Measurements from ENCODE around the gene CEP350. TPM values are rescaled to one million over a fixed set of nuclear protein-coding genes. Genes with fewer than 3 reads are reported as not detected.

The CEP350 gene
- total and polyA plus RNA-seq, 2 experiments from 2014 or later: 19.0 to 72.6 TPM

GRCh38 chr1:179990847-179991246 lies 36.2 kb downstream of the CEP350 start:
- H4K20me1 ChIP-seq (ENCODE audit: insufficient read depth, poor library complexity, severe bottlenecking): no peaks in the 10 kb centered on the region
- no peak overlapping the region for H2AFZ ChIP-seq
- H3K9me2 ChIP-seq (replicated peaks; ENCODE audit: insufficient read depth): no peaks in the 10 kb centered on the region
- WGBS (ENCODE audit: low lambda C conversion rate, missing lambda C conversion rate): 94% methylated on average over 3 of the region's 3 CpGs
- peaks cover 15% of the 10 kb centered on the region for H3K79me2 ChIP-seq
- no peaks in the 10 kb centered on the region for H3K27me3 ChIP-seq
- TF ChIP-seq CTCF (IDR thresholded peaks at IDR 0.05; ENCODE audit: poor library complexity) (no peak), EZH2phosphoT487 (IDR thresholded peaks at IDR 0.05; ENCODE audit: low read depth, severe bottlenecking, unreplicated experiment) (no peak), EZH2 (IDR thresholded peaks at IDR 0.05; ENCODE audit: borderline replicate concordance) (no peak)
- no peak overlapping the region for H3K4me2 ChIP-seq
- no peaks in the 10 kb centered on the region for H3K36me3 ChIP-seq (replicated peaks; ENCODE audit: insufficient read depth, low read depth)
- no peak for DNase-seq (ENCODE audit: low spot score)
- H3K9me3 ChIP-seq (ENCODE audit: low read depth): no peaks in the 10 kb centered on the region
- no peak overlapping the region for H3K27ac ChIP-seq
- H3K4me3 ChIP-seq: no peak overlapping the region
- H3K4me1 ChIP-seq (ENCODE audit: insufficient read depth): no peaks in the 10 kb centered on the region

GRCh38 chr1:179995576-179995975 lies 41.0 kb downstream of the CEP350 start:
- WGBS (ENCODE audit: low lambda C conversion rate, missing lambda C conversion rate): 97% methylated on average over 1 of the region's 1 CpG
- no peaks in the 10 kb centered on the region for H3K27me3 ChIP-seq
- H3K4me3 ChIP-seq: no peak overlapping the region
- no peaks in the 10 kb centered on the region for H3K9me2 ChIP-seq (replicated peaks; ENCODE audit: insufficient read depth)
- H3K79me2 ChIP-seq: peaks cover 2% of the 10 kb centered on the region
- H3K4me1 ChIP-seq (ENCODE audit: insufficient read depth): no peaks in the 10 kb centered on the region
- DNase-seq (ENCODE audit: low spot score): no peak
- H3K9me3 ChIP-seq (ENCODE audit: low read depth): no peaks in the 10 kb centered on the region
- H2AFZ ChIP-seq: no peak overlapping the region
- no peaks in the 10 kb centered on the region for H3K36me3 ChIP-seq (replicated peaks; ENCODE audit: insufficient read depth, low read depth)
- TF ChIP-seq EZH2phosphoT487 (IDR thresholded peaks at IDR 0.05; ENCODE audit: low read depth, severe bottlenecking, unreplicated experiment) (no peak), EZH2 (IDR thresholded peaks at IDR 0.05; ENCODE audit: borderline replicate concordance) (no peak), CTCF (IDR thresholded peaks at IDR 0.05; ENCODE audit: poor library complexity) (no peak)
- H4K20me1 ChIP-seq (ENCODE audit: insufficient read depth, poor library complexity, severe bottlenecking): no peaks in the 10 kb centered on the region
- H3K27ac ChIP-seq: no peak overlapping the region
- no peak overlapping the region for H3K4me2 ChIP-seq

- TF ChIP-seq EZH2 (IDR thresholded peaks at IDR 0.05; ENCODE audit: borderline replicate concordance) (no peak), CTCF (IDR thresholded peaks at IDR 0.05; ENCODE audit: poor library complexity) (no peak), EZH2phosphoT487 (IDR thresholded peaks at IDR 0.05; ENCODE audit: low read depth, severe bottlenecking, unreplicated experiment) (no peak)
Measured at GRCh38 chr1:179996099-179996498, 41.5 kb downstream of the CEP350 start.

GRCh38 chr1:180000575-180000974 lies 46.0 kb downstream of the CEP350 start:
- Histone ChIP-seq H3K4me3 (no peak overlapping the region), H3K79me2 (peaks cover 5% of the 10 kb centered on the region), H2AFZ (no peak overlapping the region), H3K27ac (no peak overlapping the region), H4K20me1 (ENCODE audit: insufficient read depth, poor library complexity, severe bottlenecking) (no peaks in the 10 kb centered on the region), H3K9me3 (ENCODE audit: low read depth) (no peaks in the 10 kb centered on the region), H3K36me3 (replicated peaks; ENCODE audit: insufficient read depth, low read depth) (no peaks in the 10 kb centered on the region), H3K9me2 (replicated peaks; ENCODE audit: insufficient read depth) (no peaks in the 10 kb centered on the region), H3K4me1 (ENCODE audit: insufficient read depth) (no peaks in the 10 kb centered on the region), H3K27me3 (no peaks in the 10 kb centered on the region), H3K4me2 (no peak overlapping the region)
- WGBS (ENCODE audit: low lambda C conversion rate, missing lambda C conversion rate): 97% methylated on average over 2 of the region's 2 CpGs
- TF ChIP-seq EZH2phosphoT487 (IDR thresholded peaks at IDR 0.05; ENCODE audit: low read depth, severe bottlenecking, unreplicated experiment): no peak
- TF ChIP-seq CTCF (IDR thresholded peaks at IDR 0.05; ENCODE audit: poor library complexity): no peak
- no peak for TF ChIP-seq EZH2 (IDR thresholded peaks at IDR 0.05; ENCODE audit: borderline replicate concordance)
- no peak for DNase-seq (ENCODE audit: low spot score)

More at GRCh38 chr1:179996099-179996498, 41.5 kb downstream of the CEP350 start:
- H3K9me2 ChIP-seq (replicated peaks; ENCODE audit: insufficient read depth): no peaks in the 10 kb centered on the region
- H3K27me3 ChIP-seq: no peaks in the 10 kb centered on the region
- H4K20me1 ChIP-seq (ENCODE audit: insufficient read depth, poor library complexity, severe bottlenecking): no peaks in the 10 kb centered on the region
- H3K9me3 ChIP-seq (ENCODE audit: low read depth): no peaks in the 10 kb centered on the region
- H3K36me3 ChIP-seq (replicated peaks; ENCODE audit: insufficient read depth, low read depth): no peaks in the 10 kb centered on the region
- peaks cover 2% of the 10 kb centered on the region for H3K79me2 ChIP-seq
- no peak overlapping the region for H2AFZ ChIP-seq
- H3K4me1 ChIP-seq (ENCODE audit: insufficient read depth): no peaks in the 10 kb centered on the region
- H3K4me2 ChIP-seq: no peak overlapping the region
- WGBS (ENCODE audit: low lambda C conversion rate, missing lambda C conversion rate): 98% methylated on average over 1 of the region's 1 CpG
- H3K27ac ChIP-seq: no peak overlapping the region
- no peak overlapping the region for H3K4me3 ChIP-seq
- no peak for DNase-seq (ENCODE audit: low spot score)
